Measurements from ENCODE around the gene NBAS. TPM values are rescaled to one million over a fixed set of nuclear protein-coding genes. Genes with fewer than 3 reads are reported as not detected.

NBAS gene
- total and polyA plus RNA-seq, 12 donors, result 26.4 to 79.1 (median 56.3) TPM

DNA sequence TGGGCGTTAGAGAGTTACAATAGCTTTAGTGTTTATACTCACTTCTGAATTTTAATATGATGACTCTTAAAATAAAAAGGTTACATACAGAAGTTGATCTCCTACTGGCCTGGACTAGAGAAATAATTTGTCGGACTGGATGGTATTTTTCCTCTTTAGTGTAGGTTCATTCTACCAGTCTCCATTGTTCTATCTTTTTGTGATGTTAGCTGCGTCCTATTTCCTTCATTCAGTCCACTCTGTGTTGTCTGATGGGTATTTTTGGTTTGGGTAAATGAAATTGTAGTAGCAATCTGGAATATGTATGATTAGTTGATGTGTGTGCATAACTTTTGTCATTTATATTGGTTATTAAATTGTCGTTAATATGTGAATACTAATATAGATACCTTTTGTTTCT, 35.8 kb upstream of the NBAS start:
- H3K4me3 ChIP-seq, result no peak overlapping the region
- intact Hi-C loops (cut with DNase I), result no loop called here
- 89 to 95% methylated on average over 4 of the region's 4 CpGs for WGBS, 2 donors
- DNase-seq (no peak), ATAC-seq (no peak)
- TF ChIP-seq, protein P1, sequence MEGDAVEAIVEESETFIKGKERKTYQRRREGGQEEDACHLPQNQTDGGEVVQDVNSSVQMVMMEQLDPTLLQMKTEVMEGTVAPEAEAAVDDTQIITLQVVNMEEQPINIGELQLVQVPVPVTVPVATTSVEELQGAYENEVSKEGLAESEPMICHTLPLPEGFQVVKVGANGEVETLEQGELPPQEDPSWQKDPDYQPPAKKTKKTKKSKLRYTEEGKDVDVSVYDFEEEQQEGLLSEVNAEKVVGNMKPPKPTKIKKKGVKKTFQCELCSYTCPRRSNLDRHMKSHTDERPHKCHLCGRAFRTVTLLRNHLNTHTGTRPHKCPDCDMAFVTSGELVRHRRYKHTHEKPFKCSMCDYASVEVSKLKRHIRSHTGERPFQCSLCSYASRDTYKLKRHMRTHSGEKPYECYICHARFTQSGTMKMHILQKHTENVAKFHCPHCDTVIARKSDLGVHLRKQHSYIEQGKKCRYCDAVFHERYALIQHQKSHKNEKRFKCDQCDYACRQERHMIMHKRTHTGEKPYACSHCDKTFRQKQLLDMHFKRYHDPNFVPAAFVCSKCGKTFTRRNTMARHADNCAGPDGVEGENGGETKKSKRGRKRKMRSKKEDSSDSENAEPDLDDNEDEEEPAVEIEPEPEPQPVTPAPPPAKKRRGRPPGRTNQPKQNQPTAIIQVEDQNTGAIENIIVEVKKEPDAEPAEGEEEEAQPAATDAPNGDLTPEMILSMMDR (IDR thresholded peaks at IDR 0.05), result no peak
- peaks cover 0 to 76% (median 39%) of the 10 kb centered on the region in 9 donors for H3K36me3 ChIP-seq
- H3K4me1 ChIP-seq, result peaks cover 2 to 34% (median 25%) of the 10 kb centered on the region in 9 donors
- no peaks in the 10 kb centered on the region for H3K9me3 ChIP-seq
- H3K27ac ChIP-seq, result no peak overlapping the region
- H3K27me3 ChIP-seq, result no peaks in the 10 kb centered on the region

DNA sequence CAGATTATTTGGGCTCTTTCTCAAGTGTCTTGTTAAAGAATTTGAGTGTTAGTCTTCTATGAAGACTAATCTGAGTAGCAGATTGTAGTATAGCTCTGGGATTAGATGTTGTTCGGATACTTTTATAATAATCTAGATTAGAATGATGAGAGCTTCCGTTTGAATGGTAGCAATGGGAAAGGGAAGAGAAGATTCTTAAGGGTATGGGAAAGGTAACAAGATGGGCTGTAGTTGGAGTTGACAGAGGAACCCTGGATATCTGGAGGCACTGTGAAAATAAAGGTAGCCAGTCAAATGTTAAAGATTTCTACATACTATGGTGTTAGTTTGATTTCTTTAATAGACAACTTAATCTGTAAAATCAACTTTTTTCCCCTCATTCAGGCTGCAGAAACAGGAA, 35.2 kb upstream of the NBAS start:
- no peak for DNase-seq
- H3K27me3 ChIP-seq, result no peaks in the 10 kb centered on the region
- H3K4me1 ChIP-seq, result peaks cover 2 to 35% (median 26%) of the 10 kb centered on the region in 9 donors
- ATAC-seq, result no peak
- intact Hi-C loops (cut with DNase I), result no loop called here
- TF ChIP-seq, protein P1 (IDR thresholded peaks at IDR 0.05), result no peak
- H3K27ac ChIP-seq, result no peak overlapping the region
- H3K36me3 ChIP-seq, result peaks cover 0 to 70% (median 33%) of the 10 kb centered on the region in 9 donors
- H3K9me3 ChIP-seq, result no peaks in the 10 kb centered on the region
- H3K4me3 ChIP-seq, result no peak overlapping the region
- WGBS, 2 donors, result 79 to 87% methylated on average over 2 of the region's 2 CpGs

DNA sequence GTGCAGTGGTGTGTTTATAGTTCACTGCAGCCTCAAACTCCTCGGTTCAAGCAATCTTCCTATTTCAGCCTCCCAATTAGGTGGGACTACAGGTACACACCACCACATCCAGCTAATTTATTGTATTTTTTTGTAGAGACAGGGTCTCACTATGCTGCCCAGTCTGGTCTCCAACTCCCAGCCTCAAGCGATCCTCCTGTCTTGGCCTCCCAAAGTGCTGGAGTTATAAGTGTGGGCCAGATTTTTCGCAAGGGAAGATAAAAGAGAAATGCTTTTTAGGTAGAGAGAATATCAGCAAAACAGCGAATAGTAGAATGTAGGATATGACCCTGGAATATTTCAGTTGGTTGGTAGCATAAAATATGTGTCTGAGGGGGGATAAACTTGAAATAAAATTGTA, 34.8 kb upstream of the NBAS start:
- no peak overlapping the region for H3K27ac ChIP-seq
- no peaks in the 10 kb centered on the region for H3K27me3 ChIP-seq
- H3K4me3 ChIP-seq, result no peak overlapping the region
- 98 to 99% methylated on average over 4 of the region's 4 CpGs for WGBS, 2 donors
- ATAC-seq, result no peak
- no peaks in the 10 kb centered on the region for H3K9me3 ChIP-seq
- TF ChIP-seq, protein P1 (IDR thresholded peaks at IDR 0.05), result no peak
- peaks cover 0 to 66% (median 28%) of the 10 kb centered on the region in 9 donors for H3K36me3 ChIP-seq
- peaks cover 2 to 40% (median 27%) of the 10 kb centered on the region in 9 donors for H3K4me1 ChIP-seq
- no peak for DNase-seq
- intact Hi-C loops (cut with DNase I), result no loop called here

DNA sequence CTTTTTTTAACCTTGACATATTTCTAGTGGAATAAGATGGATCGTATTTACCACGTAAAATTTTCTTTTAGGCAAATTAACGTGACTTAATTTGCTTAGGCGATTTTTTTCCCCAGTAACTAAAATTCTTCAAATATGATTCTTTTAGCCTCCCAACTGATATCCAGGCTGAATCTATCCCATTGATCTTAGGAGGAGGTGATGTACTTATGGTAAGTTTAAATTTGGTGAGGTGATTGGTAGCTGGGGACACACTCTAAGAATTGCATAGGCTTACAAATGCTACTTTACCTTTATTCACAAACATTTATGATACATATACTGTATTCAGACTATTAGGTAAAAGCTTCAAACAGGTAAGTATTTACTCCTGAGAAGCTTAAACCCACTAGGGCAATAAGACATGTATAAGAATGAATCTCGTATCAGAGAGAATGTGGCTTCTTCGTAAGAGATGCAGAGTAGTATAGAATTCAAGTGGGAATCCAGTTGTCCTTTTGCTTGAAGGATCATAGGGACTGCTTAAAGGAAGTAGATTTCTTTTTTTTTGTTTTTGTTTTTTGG, 34.3 kb upstream of the NBAS start:
- intact Hi-C loops (cut with DNase I), result no loop called here
- ATAC-seq, result no peak

More for the DNA sequence above, 34.3 kb upstream of the NBAS start:
- Histone ChIP-seq H3K27ac (no peak overlapping the region), H3K27me3 (no peaks in the 10 kb centered on the region), H3K4me3 (no peak overlapping the region), H3K4me1 (peaks cover 2 to 41% (median 27%) of the 10 kb centered on the region in 9 donors), H3K36me3 (peaks cover 0 to 61% (median 23%) of the 10 kb centered on the region in 9 donors), H3K9me3 (no peaks in the 10 kb centered on the region)
- WGBS, 2 donors, result 96 to 97% methylated on average over 6 of the region's 6 CpGs
- no peak for DNase-seq
- TF ChIP-seq, protein P1 (IDR thresholded peaks at IDR 0.05), result no peak

All from heart right ventricle (tissue), 16 donors.